Muscle layer of duodenum (tissue), 2 donors: ENCODE data around the gene CELA3B.
A peak's percentile ranks its signal among the peaks of the same experiment; 100 is the strongest.
"Not testable (repeated sequence)": the region's sequence is repeated elsewhere in the genome, so short reads cannot be mapped to it uniquely, and the experiment has no call there.

Experiments
- H3K27ac ChIP-seq: one replicate; pipeline ENCODE4 v1.7.0; 2013; ENCODE audit warnings: mild to moderate bottlenecking, low read length
- H3K27me3 ChIP-seq: one replicate; pipeline ENCODE4 v1.7.0; 2013; ENCODE audit warnings: low read depth, mild to moderate bottlenecking, control low read depth, low read length
- H3K36me3 ChIP-seq, 2 donors: one replicate each; pipeline ENCODE4 v1.7.0; 2013; ENCODE audit warnings: low read length in 2 of 2, control low read depth in 1 of 2, mild to moderate bottlenecking in 1 of 2; ENCODE audit not compliant: insufficient read depth in 2 of 2, control insufficient read depth in 1 of 2
- H3K4me1 ChIP-seq, 2 donors: one replicate each; pipeline ENCODE4 v1.7.0; 2013; ENCODE audit warnings: low read length in 2 of 2, mild to moderate bottlenecking in 2 of 2, control low read depth in 1 of 2, moderate library complexity in 1 of 2; ENCODE audit not compliant: insufficient read depth in 2 of 2, control insufficient read depth in 1 of 2
- H3K4me3 ChIP-seq, 2 donors: one replicate each; pipeline ENCODE4 v1.7.0; 2013; ENCODE audit warnings: low read length in 2 of 2, low read depth in 1 of 2, mild to moderate bottlenecking in 1 of 2
- H3K9me3 ChIP-seq, 2 donors: one replicate each; pipeline ENCODE4 v1.7.0; 2013; ENCODE audit warnings: low read length in 2 of 2, control low read depth in 1 of 2, mild to moderate bottlenecking in 1 of 2; ENCODE audit not compliant: control insufficient read depth in 1 of 2
- donor health status: healthy.

The CELA3B gene

GRCh38 chr1:22024485-22025367 is 47.9 kb downstream of the CELA3B start:
- Histone ChIP-seq H3K27ac (peak overlapping the region; percentile 100), H3K4me3 (peak overlapping the region; percentile 81 to 96), H3K4me1 (peaks cover 0 to 5% of the 10 kb centered on the region in 2 donors), H3K9me3 (no peaks in the 10 kb centered on the region), H3K27me3 (no peaks in the 10 kb centered on the region), H3K36me3 (peaks cover 0 to 8% of the 10 kb centered on the region in 2 donors)

DNA sequence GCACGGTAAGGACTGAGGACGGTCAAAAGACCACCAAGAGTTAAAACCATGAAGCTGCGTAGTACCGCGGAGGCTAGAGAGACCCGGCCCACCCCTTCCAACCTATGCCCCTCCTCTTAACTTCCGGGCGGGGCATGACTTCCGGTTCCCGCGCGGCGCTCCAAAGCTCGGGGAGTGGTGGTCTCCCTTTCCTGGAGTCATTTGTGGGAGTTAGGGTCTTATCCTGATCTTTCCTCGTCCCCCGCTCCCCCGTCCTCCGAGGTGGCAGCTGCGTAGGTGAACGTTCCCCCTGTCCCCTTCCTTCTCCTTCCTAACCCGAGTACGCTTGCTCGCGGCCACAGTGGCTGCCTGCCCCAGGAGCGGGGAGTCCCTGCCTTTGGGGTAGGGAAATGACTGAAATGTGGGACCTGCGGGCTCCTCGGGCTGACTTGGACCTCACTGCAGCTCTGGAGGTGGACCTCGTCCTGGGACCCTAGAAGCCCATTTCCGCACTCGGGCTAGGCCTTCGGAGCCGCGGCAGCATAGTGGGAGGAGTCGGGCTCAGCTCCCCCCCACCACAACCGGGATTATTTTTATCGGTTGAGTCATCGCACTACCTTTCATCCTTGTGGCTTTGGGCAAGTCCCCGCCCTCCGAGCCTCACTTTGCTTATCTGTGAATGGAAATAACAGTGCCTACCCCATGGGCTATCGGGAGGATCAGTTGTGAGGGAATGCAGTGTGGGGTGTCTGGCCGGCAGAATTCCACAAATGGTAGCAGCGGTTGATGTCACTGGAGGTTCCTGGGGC is 48.7 kb downstream of the CELA3B start:
- Histone ChIP-seq H3K27me3 (no peaks in the 10 kb centered on the region), H3K4me1 (peaks cover 0 to 5% of the 10 kb centered on the region in 2 donors), H3K9me3 (no peaks in the 10 kb centered on the region), H3K27ac (peak overlapping the region; percentile 100), H3K36me3 (peaks cover 0 to 8% of the 10 kb centered on the region in 2 donors), H3K4me3 (peak overlapping the region; percentile 81 to 96)

DNA sequence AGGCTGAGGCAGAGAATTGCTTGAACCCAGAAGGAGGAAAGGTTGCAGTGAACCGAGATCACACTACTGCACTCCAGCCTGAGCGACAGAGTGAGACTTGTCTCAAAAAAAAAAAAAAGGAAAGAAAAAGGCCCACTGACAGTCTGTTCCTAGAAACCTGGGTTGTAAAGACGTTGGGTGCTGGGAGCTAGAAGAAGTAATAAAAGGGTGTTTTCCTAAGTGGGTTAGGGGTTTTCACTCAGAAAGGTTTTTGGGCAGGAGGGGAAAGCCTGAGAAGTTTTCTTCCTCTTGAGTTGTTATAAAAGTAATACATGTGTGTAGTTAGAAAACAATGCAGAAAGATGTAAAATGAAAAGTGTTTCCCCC is 50.1 kb downstream of the CELA3B start:
- Histone ChIP-seq H3K27ac (no peak overlapping the region), H3K4me1 (peaks cover 5% of the 10 kb centered on the region in 2 donors)

DNA sequence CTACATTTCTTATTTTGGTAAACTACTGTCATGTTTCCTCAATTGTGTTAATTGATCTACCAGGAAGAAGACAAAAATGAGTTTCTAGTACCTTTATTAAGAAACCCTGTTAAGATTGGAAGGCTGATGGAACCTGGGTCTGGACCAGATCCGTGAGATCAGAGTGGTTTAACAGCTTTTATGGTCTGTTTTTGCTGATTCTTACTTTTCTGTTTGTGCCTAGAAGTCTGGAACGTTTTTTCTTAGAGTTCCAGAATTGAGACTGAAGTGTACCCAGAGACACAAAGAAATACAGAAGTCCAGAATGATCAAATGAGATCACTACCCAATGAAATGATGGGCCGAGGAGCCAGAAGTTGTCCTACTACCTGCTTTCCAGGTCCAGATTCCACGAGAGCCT is 53.2 kb downstream of the CELA3B start:
- no peak overlapping the region for H3K4me3 ChIP-seq
- no peak overlapping the region for H3K27ac ChIP-seq
- H3K27me3 ChIP-seq = no peaks in the 10 kb centered on the region
- H3K36me3 ChIP-seq = peaks cover 0 to 7% of the 10 kb centered on the region in 2 donors
- H3K4me1 ChIP-seq = peaks cover 5% of the 10 kb centered on the region in 2 donors
- no peaks in the 10 kb centered on the region for H3K9me3 ChIP-seq

More for the DNA sequence above, 50.1 kb downstream of the CELA3B start:
- Histone ChIP-seq H3K36me3 (peaks cover 0 to 8% of the 10 kb centered on the region in 2 donors), H3K27me3 (no peaks in the 10 kb centered on the region), H3K9me3 (no peaks in the 10 kb centered on the region), H3K4me3 (no peak overlapping the region)

DNA sequence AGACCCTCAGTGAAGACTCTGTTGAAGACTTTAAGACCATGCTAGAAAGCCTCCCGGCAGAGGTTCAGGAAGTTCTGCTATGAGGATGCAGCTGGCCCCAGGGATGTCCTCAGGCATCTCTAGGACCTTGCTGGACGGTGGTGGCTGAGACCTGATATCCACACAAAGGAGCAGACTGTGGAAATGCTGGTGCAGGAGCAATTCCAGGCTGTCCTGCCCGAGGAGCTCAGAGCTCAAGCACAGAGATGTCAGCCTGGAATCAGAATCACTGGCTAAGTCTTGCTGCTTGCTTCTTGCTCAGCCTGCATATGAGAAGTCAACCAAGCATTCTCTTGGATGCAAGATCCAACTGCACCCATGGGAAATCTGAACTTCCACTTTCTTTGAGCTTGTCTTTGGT is 53.7 kb downstream of the CELA3B start:
- H3K27ac ChIP-seq = no peak overlapping the region
- H3K36me3 ChIP-seq = peaks cover 0 to 3% of the 10 kb centered on the region in 2 donors
- H3K9me3 ChIP-seq = no peaks in the 10 kb centered on the region
- H3K4me1 ChIP-seq = peaks cover 5% of the 10 kb centered on the region in 2 donors
- no peaks in the 10 kb centered on the region for H3K27me3 ChIP-seq
- no peak overlapping the region for H3K4me3 ChIP-seq

GRCh38 chr1:22031214-22031962 is 54.6 kb downstream of the CELA3B start:
- H3K4me1 ChIP-seq = peaks cover 3 to 5% of the 10 kb centered on the region in 2 donors
- no peaks in the 10 kb centered on the region for H3K9me3 ChIP-seq
- H3K4me3 ChIP-seq = no peak overlapping the region
- H3K27ac ChIP-seq = no peak overlapping the region
- H3K36me3 ChIP-seq = no peaks in the 10 kb centered on the region
- no peaks in the 10 kb centered on the region for H3K27me3 ChIP-seq

- H3K36me3 ChIP-seq, H3K27me3 ChIP-seq, H3K27ac ChIP-seq, H3K9me3 ChIP-seq, H3K4me1 ChIP-seq, H3K4me3 ChIP-seq: not testable (repeated sequence)
Observed at GRCh38 chr1:22034834-22035233, 58.0 kb downstream of the CELA3B start.

DNA sequence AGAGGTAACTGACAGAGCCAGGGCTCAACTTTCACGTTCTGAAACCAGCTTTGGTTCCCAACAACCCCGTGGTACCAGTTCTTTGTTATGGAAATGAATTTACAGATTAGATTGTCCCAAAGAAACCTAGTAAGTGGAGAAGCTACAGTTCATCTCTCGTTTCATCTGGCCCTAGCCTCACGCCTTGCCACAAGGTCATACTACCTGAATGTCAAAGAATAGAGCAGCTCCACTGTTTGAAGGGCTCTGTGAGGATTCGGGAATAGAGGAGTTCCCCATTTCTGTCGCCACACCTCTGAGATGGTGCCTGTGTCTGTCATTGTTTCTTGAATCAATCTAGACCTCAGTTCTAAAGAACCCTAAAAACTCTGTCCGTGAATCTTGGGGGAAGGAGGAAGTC is 60.7 kb downstream of the CELA3B start:
- Histone ChIP-seq H3K4me3 (no peak overlapping the region), H3K4me1 (peaks cover 0 to 12% of the 10 kb centered on the region in 2 donors), H3K27me3 (no peaks in the 10 kb centered on the region), H3K27ac (no peak overlapping the region), H3K9me3 (no peaks in the 10 kb centered on the region), H3K36me3 (no peaks in the 10 kb centered on the region)

DNA sequence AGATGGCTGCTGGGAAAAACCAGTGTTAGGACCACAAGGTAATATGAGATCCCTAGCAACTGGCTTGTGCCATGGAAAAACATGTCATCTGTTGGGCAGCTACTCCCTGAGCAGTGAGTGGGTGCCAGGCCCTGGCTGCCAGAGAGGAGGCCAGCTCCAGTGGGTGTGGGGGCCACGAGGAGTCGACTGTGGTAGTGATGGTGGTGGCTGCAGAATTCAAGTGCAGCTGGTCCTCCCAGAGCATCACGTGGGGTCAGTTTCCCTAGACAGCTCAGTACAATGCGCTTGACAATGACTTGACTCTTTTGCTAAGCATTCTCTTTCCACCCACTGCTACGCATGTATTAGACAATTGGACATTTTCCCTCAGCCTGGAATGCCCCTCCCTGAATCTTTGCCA is 61.2 kb downstream of the CELA3B start:
- H3K4me1 ChIP-seq = peaks cover 0 to 12% of the 10 kb centered on the region in 2 donors
- H3K27ac ChIP-seq = no peak overlapping the region
- no peaks in the 10 kb centered on the region for H3K36me3 ChIP-seq
- no peak overlapping the region for H3K4me3 ChIP-seq
- no peaks in the 10 kb centered on the region for H3K9me3 ChIP-seq
- H3K27me3 ChIP-seq = no peaks in the 10 kb centered on the region
